ENCODE data around the gene IGFBP3.

IGFBP3 gene

GRCh38 chr7:45923818-45924217 lies 2.7 kb upstream of the IGFBP3 start:
- TF ChIP-seq CTCF (IDR thresholded peaks at IDR 0.05; ENCODE audit: control extremely low read depth, extremely low read depth, low read depth, missing control alignments) = no peak
- POLR2A ChIA-PET = no interaction called here
- no peak for DNase-seq (ENCODE audit: extremely low spot score)
- CTCF ChIA-PET = interaction anchor here (0.7 to 4.4 kb wide), 16 partner anchors 9 to 1332 kb away, joined by 3 to 27 read pairs (median 4); no protein-coding TSS in a partner anchor

- DNase-seq (ENCODE audit: extremely low spot score) = peak; percentile 50
- ChIA-PET POLR2A (no interaction called here), CTCF (interaction anchor here (0.7 to 4.4 kb wide), 24 partner anchors 9 to 1332 kb away, joined by 3 to 27 read pairs (median 4); no protein-coding TSS in a partner anchor)
- TF ChIP-seq CTCF (IDR thresholded peaks at IDR 0.05; ENCODE audit: control extremely low read depth, extremely low read depth, low read depth, missing control alignments) = peak; percentile 89
Measured at GRCh38 chr7:45923290-45923689, 2.2 kb upstream of the IGFBP3 start.

GRCh38 chr7:45922810-45923209 lies 1.7 kb upstream of the IGFBP3 start:
- no peak for DNase-seq (ENCODE audit: extremely low spot score)
- POLR2A ChIA-PET = no interaction called here
- no peak for TF ChIP-seq CTCF (IDR thresholded peaks at IDR 0.05; ENCODE audit: control extremely low read depth, extremely low read depth, low read depth, missing control alignments)
- CTCF ChIA-PET = interaction anchor here (0.8 to 4.4 kb wide), 27 partner anchors 8 to 1333 kb away, joined by 3 to 27 read pairs (median 4); no protein-coding TSS in a partner anchor

GRCh38 chr7:45921699-45922519 lies 837 bp upstream of the IGFBP3 start:
- ChIA-PET POLR2A (no interaction called here), CTCF (interaction anchor here (0.7 to 4.4 kb wide), 21 partner anchors 9 to 1334 kb away, joined by 3 to 27 read pairs (median 6); no protein-coding TSS in a partner anchor)
- peak; percentile 38 for TF ChIP-seq CTCF (IDR thresholded peaks at IDR 0.05; ENCODE audit: control extremely low read depth, extremely low read depth, low read depth, missing control alignments)
- DNase-seq (ENCODE audit: extremely low spot score) = no peak

GRCh38 chr7:45921381-45921698 lies 268 bp upstream of the IGFBP3 start:
- DNase-seq (ENCODE audit: extremely low spot score) = no peak
- no peak for TF ChIP-seq CTCF (IDR thresholded peaks at IDR 0.05; ENCODE audit: control extremely low read depth, extremely low read depth, low read depth, missing control alignments)
- ChIA-PET CTCF (interaction anchor here (1.4 to 4.0 kb wide), 7 partner anchors 9 to 1333 kb away, joined by 3 to 27 read pairs (median 7); no protein-coding TSS in a partner anchor), POLR2A (no interaction called here)

GRCh38 chr7:45919993-45920459 lies 1.0 kb downstream of the IGFBP3 start:
- ChIA-PET CTCF (interaction anchor here (1.3 kb wide), 1 partner anchor 1170 kb away, joined by 5 read pairs; no protein-coding TSS in a partner anchor), POLR2A (no interaction called here)
- DNase-seq (ENCODE audit: extremely low spot score) = no peak
- TF ChIP-seq CTCF (IDR thresholded peaks at IDR 0.05; ENCODE audit: control extremely low read depth, extremely low read depth, low read depth, missing control alignments) = no peak
